MCF 10A (cell line): ENCODE data around the gene CDC37L1. TPM values are rescaled to one million over a fixed set of nuclear protein-coding genes. Genes with fewer than 3 reads are reported as not detected.

Source experiments
- BruUV-seq: library from RNA; stranded (reverse); fragments of 400-500 nt; replicated peaks from 2 replicates; lab custom pipeline; 2021; lab: Mats Ljungman, UMichigan
- CTCF ChIA-PET: fragments of 300-600 bp; sonication (Branson Sonifier 250); formaldehyde crosslinking; extraction: SDS; loops from one replicate; lab custom pipeline; 2021; ENCODE audit warnings: antibody characterized with exemption, inconsistent platforms; lab: Yijun Ruan, JAX
- POLR2A ChIA-PET: fragments of 300-600, 350-650 bp; sonication (Branson Sonifier 250); formaldehyde crosslinking; extraction: SDS; loops from one replicate; lab custom pipeline; 2020; ENCODE audit warnings: antibody characterized with exemption, inconsistent platforms; lab: Yijun Ruan, JAX
- DNase-seq: peaks from one replicate; pipeline ENCODE4 v3.0.0-alpha.2; 2018; ENCODE audit not compliant: unreplicated experiment
- H3K27ac Mint-ChIP-seq: one replicate; pipeline ENCODE4 v1.8.0; 2022; ENCODE audit warnings: mild to moderate bottlenecking, low read depth, mixed read lengths; ENCODE audit not compliant: unreplicated experiment
- H3K27me3 Mint-ChIP-seq: one replicate; pipeline ENCODE4 v1.8.0; 2022; ENCODE audit warnings: mixed read lengths; ENCODE audit not compliant: insufficient read depth, unreplicated experiment
- H3K36me3 Mint-ChIP-seq: one replicate; pipeline ENCODE4 v1.8.0; 2022; ENCODE audit warnings: mild to moderate bottlenecking, moderate library complexity, mixed read lengths; ENCODE audit not compliant: insufficient read depth, unreplicated experiment
- H3K4me1 Mint-ChIP-seq: one replicate; pipeline ENCODE4 v1.8.0; 2022; ENCODE audit warnings: mixed read lengths; ENCODE audit not compliant: insufficient read depth, unreplicated experiment
- H3K4me3 Mint-ChIP-seq: one replicate; pipeline ENCODE4 v1.8.0; 2022; ENCODE audit warnings: mild to moderate bottlenecking, moderate library complexity, mixed read lengths; ENCODE audit not compliant: unreplicated experiment
- H3K9me3 Mint-ChIP-seq: one replicate; pipeline ENCODE4 v1.8.0; 2022; ENCODE audit warnings: mixed read lengths; ENCODE audit not compliant: unreplicated experiment
- intact Hi-C: fragments of 100-400 bp; cut with micrococcal nuclease; formaldehyde crosslinking; loops from 2 replicates; pipeline ENCODE4 v1.14.1; 2022
- total RNA-seq: library from RNA; stranded (reverse); gene quantifications from 2 replicates; pipeline ENCODE4 v1.2.3, GENCODE V29; 2022
- TF ChIP-seq, protein P1 (sequence below): fragments of 200-600 bp; IDR thresholded peaks from one replicate; pipeline ENCODE4 v1.8.0; 2022; ENCODE audit warnings: antibody characterized with exemption, mild to moderate bottlenecking; ENCODE audit not compliant: unreplicated experiment

Gene CDC37L1
- total RNA-seq, 1 experiment from 2014 or later = 20.4 TPM

GRCh38 chr9:4727593-4727992 is 48.2 kb downstream of the CDC37L1 start:
- H3K9me3 Mint-ChIP-seq = no peaks in the 10 kb centered on the region
- BruUV-seq = no TSS peak
- intact Hi-C loops = no loop called here
- H3K27ac Mint-ChIP-seq = no peak overlapping the region
- DNase-seq = no peak
- TF ChIP-seq, protein P1, sequence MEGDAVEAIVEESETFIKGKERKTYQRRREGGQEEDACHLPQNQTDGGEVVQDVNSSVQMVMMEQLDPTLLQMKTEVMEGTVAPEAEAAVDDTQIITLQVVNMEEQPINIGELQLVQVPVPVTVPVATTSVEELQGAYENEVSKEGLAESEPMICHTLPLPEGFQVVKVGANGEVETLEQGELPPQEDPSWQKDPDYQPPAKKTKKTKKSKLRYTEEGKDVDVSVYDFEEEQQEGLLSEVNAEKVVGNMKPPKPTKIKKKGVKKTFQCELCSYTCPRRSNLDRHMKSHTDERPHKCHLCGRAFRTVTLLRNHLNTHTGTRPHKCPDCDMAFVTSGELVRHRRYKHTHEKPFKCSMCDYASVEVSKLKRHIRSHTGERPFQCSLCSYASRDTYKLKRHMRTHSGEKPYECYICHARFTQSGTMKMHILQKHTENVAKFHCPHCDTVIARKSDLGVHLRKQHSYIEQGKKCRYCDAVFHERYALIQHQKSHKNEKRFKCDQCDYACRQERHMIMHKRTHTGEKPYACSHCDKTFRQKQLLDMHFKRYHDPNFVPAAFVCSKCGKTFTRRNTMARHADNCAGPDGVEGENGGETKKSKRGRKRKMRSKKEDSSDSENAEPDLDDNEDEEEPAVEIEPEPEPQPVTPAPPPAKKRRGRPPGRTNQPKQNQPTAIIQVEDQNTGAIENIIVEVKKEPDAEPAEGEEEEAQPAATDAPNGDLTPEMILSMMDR = no peak
- ChIA-PET POLR2A (interaction anchor here (1.1 to 1.4 kb wide), 3 partner anchors 11 to 20 kb away, joined by 3 to 8 read pairs (median 4); partner anchors contain the start of gene AK3), CTCF (interaction anchor here (1.2 to 3.1 kb wide), 3 partner anchors 12 to 22 kb away, joined by 5 to 15 read pairs (median 5); no protein-coding TSS in a partner anchor)
- no peaks in the 10 kb centered on the region for H3K27me3 Mint-ChIP-seq
- peaks cover 6% of the 10 kb centered on the region for H3K4me1 Mint-ChIP-seq
- peaks cover 10% of the 10 kb centered on the region for H3K36me3 Mint-ChIP-seq
- H3K4me3 Mint-ChIP-seq = no peak overlapping the region

DNA sequence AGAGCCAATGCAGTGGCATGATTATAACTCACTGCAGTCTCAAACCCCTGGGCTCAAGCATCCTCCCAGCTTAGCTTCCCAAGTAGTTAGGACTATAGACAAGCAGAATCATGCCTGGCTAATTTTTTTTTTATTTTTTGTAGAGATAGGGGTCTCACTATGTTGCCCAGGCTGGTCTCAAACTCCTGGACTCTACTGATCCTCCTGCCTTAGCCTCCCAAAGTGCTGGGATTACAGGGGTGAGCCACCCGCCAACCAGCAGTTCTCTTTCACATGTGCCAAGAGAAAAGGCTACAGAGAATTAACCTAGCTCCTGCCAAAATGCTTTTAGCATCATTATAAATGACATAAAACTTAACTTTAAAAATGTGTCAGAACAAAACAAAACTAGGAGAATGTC is 53.5 kb downstream of the CDC37L1 start:
- H3K27me3 Mint-ChIP-seq = no peaks in the 10 kb centered on the region
- H3K36me3 Mint-ChIP-seq = peaks cover 6% of the 10 kb centered on the region
- H3K4me1 Mint-ChIP-seq = peaks cover 6% of the 10 kb centered on the region
- peaks cover 5% of the 10 kb centered on the region for H3K9me3 Mint-ChIP-seq
- ChIA-PET CTCF (interaction anchor here (0.6 to 0.7 kb wide), 2 partner anchors 20 to 1273 kb away, joined by 3 read pairs; no protein-coding TSS in a partner anchor), POLR2A (interaction anchor here (0.6 to 1.7 kb wide), 3 partner anchors 9 to 131 kb away, joined by 3 to 7 read pairs (median 3); no protein-coding TSS in a partner anchor)
- TF ChIP-seq, protein P1 = no peak
- no peak overlapping the region for H3K27ac Mint-ChIP-seq
- DNase-seq = no peak
- intact Hi-C loops = no loop called here
- no TSS peak for BruUV-seq
- H3K4me3 Mint-ChIP-seq = no peak overlapping the region

DNA sequence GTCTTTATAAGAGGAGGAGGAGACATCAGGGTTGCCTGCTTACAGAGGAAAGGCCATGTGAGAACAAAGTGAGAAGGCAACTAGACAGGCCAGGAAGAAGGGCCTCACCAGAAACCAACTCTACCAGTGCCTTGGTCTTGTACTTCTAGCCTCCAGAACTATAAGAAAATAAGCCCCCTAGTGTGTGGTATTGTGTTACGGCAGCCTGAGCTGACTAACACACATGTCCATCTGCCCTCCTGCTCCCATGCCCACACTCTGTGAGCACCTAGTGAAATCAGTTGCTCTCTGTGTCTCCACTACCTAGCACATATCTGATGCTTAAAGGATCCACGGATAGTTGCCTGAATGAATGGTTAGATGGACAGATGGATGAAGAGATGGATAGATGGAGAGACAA is 54.8 kb downstream of the CDC37L1 start:
- no peak overlapping the region for H3K4me3 Mint-ChIP-seq

More for the DNA sequence above, 54.8 kb downstream of the CDC37L1 start:
- intact Hi-C loops = no loop called here
- POLR2A ChIA-PET = interaction anchor here (0.6 to 0.7 kb wide), 3 partner anchors 27 to 59 kb away, joined by 3 read pairs; no protein-coding TSS in a partner anchor
- BruUV-seq = no TSS peak
- H3K36me3 Mint-ChIP-seq = peaks cover 6% of the 10 kb centered on the region
- no peak for DNase-seq
- H3K4me1 Mint-ChIP-seq = peaks cover 6% of the 10 kb centered on the region
- TF ChIP-seq, protein P1 = no peak
- H3K27me3 Mint-ChIP-seq = no peaks in the 10 kb centered on the region
- CTCF ChIA-PET = interaction anchor here (0.7 to 0.9 kb wide), 4 partner anchors 15 to 53 kb away, joined by 3 to 4 read pairs (median 4); no protein-coding TSS in a partner anchor
- no peak overlapping the region for H3K27ac Mint-ChIP-seq
- peaks cover 5% of the 10 kb centered on the region for H3K9me3 Mint-ChIP-seq
